22Rv1 (cell line): ENCODE results near the gene SLC7A14.

Source experiments
- H3K27ac ChIP-seq: fragments of 450-650 bp; 2 replicates; pipeline ENCODE4 v1.5.1; 2017
- ZFX ChIP-seq: fragments of 450-650 bp; IDR thresholded peaks from 2 replicates; pipeline ENCODE4 v1.6.1; 2017; ENCODE audit warnings: antibody characterized with exemption, borderline replicate concordance
- TF ChIP-seq, protein P1 (sequence below): fragments of 450-650 bp; IDR thresholded peaks from 2 replicates; pipeline ENCODE4 v1.5.1; 2017; ENCODE audit warnings: mild to moderate bottlenecking

Gene SLC7A14

DNA sequence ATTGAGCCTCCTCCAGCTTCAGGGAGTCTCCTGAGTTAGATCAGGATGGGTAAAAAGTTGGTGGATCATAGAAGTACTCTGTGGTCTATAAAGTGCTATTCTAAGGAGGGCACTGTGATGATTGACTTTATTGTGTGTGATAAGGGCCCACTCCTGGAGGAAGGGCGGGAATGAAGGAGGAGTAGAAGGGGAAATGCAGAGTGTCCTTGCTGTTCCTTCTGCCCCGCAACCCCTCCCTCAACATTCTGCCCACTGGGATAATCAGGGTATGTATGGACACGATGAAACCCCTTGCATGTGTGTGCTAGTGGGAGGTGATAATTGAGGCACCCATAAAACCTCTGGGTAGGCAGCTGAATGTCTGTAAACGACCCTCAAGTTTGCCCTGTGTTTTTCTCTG lies 101.0 kb downstream of the SLC7A14 start:
- H3K27ac ChIP-seq, result no peak overlapping the region
- TF ChIP-seq, protein P1, sequence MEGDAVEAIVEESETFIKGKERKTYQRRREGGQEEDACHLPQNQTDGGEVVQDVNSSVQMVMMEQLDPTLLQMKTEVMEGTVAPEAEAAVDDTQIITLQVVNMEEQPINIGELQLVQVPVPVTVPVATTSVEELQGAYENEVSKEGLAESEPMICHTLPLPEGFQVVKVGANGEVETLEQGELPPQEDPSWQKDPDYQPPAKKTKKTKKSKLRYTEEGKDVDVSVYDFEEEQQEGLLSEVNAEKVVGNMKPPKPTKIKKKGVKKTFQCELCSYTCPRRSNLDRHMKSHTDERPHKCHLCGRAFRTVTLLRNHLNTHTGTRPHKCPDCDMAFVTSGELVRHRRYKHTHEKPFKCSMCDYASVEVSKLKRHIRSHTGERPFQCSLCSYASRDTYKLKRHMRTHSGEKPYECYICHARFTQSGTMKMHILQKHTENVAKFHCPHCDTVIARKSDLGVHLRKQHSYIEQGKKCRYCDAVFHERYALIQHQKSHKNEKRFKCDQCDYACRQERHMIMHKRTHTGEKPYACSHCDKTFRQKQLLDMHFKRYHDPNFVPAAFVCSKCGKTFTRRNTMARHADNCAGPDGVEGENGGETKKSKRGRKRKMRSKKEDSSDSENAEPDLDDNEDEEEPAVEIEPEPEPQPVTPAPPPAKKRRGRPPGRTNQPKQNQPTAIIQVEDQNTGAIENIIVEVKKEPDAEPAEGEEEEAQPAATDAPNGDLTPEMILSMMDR, result no peak
- TF ChIP-seq ZFX, result no peak

DNA sequence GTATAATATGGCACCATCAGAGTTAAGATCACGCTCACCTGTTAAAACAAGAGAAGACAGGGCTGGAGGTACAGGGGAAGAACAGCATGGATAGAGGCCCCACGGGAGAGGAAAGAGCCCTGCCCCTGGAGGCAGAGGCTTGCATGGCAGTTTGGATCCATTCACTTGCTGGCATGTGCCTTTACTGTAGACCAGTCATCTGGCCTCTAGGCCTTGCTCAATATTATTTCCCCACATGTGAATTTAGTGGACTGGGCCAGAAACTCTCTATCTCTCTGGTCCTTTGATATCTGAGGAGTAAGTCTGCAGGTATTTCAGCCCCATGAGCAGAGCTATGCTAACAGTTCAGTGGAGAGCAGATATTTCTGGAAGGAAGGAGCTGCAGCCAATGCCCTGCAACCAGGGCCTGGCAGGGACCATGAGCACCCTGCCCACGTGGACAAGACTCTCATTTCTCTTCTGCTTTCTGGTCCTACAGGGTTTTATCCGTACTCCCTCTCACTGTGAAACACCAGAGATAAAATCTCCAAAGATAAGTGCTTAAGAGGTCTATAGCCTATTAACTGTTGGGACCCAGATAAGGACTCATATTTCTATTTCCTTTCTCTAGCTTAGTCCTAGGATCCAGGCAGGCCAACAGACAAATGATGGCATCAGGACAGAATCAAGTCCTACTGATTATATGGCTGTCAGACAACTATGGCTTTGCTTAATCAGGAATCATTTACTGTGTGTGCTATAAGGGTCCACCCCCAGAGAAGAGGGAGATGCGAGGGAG lies 102.2 kb downstream of the SLC7A14 start:
- no peak for TF ChIP-seq ZFX
- TF ChIP-seq, protein P1, result peak; percentile 37
- no peak overlapping the region for H3K27ac ChIP-seq

DNA sequence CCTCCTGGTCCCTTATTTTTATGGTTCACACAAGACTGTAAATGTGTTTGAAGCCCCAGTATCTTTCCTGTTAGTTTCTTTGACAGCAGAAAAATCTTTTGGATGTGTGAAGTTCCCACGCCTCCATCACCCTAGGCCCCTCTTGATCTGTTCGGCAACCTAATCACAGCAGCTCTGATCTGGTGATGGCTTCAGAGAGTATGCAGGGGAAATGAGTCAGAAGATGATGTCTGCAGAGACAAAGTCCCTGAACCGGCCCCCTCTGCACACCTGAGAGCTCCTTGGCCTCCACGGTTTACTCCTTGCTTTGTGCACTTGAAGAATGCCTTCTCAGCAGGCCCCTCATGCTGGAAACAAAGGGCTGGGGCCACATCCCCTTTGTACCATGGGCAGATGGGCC lies 103.7 kb downstream of the SLC7A14 start:
- TF ChIP-seq, protein P1, result no peak
- no peak for TF ChIP-seq ZFX
- no peak overlapping the region for H3K27ac ChIP-seq

DNA sequence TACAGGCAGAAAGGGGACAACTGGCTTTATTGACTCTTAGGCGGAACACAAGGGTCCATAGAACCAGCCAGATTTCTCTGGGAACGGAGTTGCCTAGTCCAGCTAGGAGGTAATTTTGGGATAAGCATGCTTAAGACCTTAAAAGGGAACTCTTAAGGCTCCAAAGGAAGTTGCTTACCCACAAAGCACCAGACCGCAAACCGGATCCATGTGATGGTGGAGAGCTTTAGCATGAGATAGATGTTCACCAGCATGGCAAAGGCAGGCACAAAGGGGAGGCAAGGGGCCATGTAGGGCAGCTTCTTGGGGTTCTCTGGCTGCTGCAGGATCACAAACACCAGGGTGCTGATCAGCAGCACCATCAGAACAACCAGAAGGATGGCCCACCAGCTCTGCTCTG lies 105.8 kb downstream of the SLC7A14 start:
- no peak overlapping the region for H3K27ac ChIP-seq

DNA sequence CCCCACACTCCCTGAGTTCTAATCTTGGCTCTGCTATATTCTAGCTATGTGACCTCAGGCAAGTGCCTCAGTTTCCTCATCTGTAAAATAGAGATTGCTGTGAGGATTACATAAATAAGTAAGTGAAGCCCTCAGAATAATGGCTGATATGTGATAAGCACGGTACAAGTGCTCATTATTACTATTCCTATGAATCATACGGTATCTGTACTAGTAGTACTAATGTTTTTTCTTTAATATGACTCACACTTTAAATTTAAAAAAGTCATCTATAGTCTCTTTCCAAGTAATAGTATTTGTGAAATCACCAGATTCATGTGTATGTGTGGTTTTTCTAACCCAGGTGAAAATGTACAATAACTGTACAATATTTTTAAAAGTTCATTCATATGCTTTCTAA lies 108.5 kb downstream of the SLC7A14 start:
- H3K27ac ChIP-seq, result no peak overlapping the region
- no peak for TF ChIP-seq ZFX
- TF ChIP-seq, protein P1, result no peak

More for the DNA sequence above, 105.8 kb downstream of the SLC7A14 start:
- no peak for TF ChIP-seq ZFX
- TF ChIP-seq, protein P1, result no peak

DNA sequence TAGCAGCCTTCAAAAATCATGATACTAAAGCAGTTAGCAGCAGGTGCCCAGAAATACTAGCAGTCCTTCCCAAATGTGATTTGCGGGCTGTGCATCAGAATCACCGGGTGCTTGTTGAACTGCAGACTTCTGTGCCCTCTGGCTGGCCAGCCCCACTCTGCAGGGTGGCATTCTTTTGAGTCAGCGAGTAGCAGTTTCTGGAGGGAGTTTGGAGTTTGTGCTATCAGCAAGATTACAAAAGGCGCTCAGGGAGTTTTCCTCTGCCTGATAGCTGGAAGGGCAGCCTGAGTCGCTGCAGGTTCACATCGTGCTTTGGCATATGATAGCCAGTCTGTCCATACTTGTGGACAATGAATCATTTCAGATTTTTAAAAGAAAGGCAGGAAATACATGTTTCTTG lies 109.6 kb downstream of the SLC7A14 start:
- TF ChIP-seq, protein P1, result no peak
- no peak for TF ChIP-seq ZFX
- peak overlapping the region; percentile 17; the same call in 1 of the 2 replicates for H3K27ac ChIP-seq

DNA sequence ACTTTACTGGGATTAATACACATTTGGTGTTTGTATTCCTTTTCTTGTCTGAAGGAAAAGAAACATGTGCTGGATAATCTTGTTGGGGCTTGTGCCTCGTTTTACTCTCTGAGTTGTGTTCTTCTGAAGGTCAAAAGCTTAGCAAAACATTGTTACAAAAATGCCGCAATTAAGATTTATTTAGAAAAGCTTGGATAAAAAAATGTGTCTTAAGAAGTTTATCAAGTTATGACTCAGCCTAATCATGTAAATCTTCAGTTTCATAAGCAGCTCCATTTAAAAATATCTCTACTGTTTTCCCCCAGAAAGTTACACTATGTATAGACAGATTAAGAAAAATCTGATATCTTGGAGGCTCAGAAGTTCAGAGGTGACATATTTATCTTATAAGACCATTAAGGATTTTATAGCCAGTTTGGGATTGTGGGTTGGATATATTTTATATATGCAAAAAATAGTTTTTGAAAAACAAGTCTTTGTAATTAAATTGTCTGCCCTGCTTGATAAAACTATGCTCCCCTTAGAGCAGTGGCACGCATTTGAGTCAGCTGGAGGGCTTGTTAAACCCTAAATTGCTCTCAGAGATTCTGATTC lies 110.7 kb downstream of the SLC7A14 start:
- peak overlapping the region; percentile 99; the same call in 1 of the 2 replicates for H3K27ac ChIP-seq
- TF ChIP-seq, protein P1, result no peak
- TF ChIP-seq ZFX, result no peak
